ENCODE data around the gene STX1B. TPM values are rescaled to one million over a fixed set of nuclear protein-coding genes. Genes with fewer than 3 reads are reported as not detected.

STX1B gene
- 2.1 and 2.3 TPM in 2 replicates for total RNA-seq (ENCODE audit: low replicate concordance)

DNA sequence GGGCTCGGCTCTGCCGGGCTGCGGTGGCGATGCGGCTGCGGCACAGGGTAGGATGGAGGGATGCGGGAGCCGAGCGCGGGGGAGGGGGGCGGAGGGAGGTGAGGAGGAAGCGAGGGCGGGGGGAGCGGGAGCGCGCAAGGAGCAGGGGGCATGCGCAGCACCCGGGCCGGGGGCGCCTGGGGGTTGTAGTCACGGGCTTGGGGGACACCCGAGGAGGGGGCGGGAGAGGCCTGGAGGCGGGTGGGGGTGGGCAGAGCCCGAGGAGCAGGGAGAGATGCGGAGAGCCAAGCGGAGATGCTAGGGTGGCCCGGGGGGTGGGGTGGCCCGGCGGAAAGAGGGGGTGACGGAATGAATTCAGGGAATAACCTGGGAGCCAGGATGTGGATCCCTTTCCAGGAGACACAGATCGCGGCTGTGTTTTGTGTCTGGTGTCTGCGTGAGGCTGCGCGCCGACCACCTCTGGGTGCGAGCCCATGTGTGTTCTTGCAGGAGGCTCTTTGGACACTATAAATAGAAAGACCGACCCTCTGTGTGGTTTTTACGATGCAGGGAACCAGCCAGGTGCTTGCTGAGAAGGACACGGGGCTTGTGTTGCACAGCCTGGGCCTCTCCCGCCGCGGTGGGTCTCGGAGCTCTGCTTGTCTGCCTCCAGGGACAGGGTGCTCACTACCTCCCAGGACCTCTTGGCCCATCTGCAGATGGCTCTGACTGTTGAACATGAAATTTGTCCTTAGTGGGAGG is at the start of gene STX1B:
STX1B (minus strand) TSS at position 54 of the 741 bp plus-strand sequence. CDS start 242 bp downstream, outside the sequence.
- TF ChIP-seq, protein P1, sequence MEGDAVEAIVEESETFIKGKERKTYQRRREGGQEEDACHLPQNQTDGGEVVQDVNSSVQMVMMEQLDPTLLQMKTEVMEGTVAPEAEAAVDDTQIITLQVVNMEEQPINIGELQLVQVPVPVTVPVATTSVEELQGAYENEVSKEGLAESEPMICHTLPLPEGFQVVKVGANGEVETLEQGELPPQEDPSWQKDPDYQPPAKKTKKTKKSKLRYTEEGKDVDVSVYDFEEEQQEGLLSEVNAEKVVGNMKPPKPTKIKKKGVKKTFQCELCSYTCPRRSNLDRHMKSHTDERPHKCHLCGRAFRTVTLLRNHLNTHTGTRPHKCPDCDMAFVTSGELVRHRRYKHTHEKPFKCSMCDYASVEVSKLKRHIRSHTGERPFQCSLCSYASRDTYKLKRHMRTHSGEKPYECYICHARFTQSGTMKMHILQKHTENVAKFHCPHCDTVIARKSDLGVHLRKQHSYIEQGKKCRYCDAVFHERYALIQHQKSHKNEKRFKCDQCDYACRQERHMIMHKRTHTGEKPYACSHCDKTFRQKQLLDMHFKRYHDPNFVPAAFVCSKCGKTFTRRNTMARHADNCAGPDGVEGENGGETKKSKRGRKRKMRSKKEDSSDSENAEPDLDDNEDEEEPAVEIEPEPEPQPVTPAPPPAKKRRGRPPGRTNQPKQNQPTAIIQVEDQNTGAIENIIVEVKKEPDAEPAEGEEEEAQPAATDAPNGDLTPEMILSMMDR (IDR thresholded peaks at IDR 0.05; ENCODE audit: insufficient read depth, low read length): no peak
- no peak for DNase-seq (ENCODE audit: low read depth)
- H3K4me3 ChIP-seq (ENCODE audit: low read depth, low read length): peak within 1 kb of the TSS; percentile 51

DNA sequence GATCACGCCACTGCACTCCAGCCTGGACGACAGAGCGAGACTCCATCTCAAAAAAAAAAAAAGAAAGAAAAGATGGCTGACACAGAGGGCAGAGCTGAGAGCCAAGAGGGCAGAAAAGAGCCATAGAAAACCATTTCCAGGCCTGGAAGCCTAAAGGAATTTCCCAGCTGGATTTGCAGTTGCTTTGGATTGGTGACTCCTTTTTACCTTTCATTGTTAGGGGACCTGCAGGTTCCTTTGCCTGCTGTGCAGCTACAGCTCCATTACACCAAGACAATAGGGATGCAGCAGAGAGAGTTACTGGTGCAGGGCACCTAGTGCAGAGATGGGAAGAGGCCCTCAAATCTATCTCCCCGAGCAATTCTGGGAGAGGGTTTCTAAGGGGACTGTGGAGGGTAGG is 45.2 kb upstream of the STX1B start:
- H3K4me3 ChIP-seq (ENCODE audit: low read depth, low read length): no peak overlapping the region
- no peak for DNase-seq (ENCODE audit: low read depth)
- TF ChIP-seq, protein P1 (IDR thresholded peaks at IDR 0.05; ENCODE audit: insufficient read depth, low read length): no peak

DNA sequence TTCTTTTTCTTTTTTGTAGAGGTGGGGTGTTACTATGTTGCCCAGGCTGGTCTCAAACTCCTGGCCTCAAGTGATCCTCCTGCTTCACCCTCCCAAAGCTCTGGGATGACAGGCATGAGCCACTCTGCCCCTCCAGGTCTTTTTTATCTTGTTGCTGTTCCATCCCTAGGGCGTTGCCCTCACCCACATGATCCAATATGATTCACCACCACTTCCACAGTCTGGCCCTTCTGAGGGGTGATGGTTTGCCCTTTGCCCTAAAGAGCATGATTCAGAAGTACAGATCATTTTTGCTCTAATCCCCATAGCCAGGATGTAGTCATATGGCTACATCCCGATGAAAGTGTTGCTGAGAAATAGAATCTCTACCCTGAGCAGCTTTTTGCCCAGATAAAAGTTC is 41.7 kb upstream of the STX1B start:
- TF ChIP-seq, protein P1 (IDR thresholded peaks at IDR 0.05; ENCODE audit: insufficient read depth, low read length): no peak
- H3K4me3 ChIP-seq (ENCODE audit: low read depth, low read length): no peak overlapping the region
- peak; percentile 91 for DNase-seq (ENCODE audit: low read depth)

DNA sequence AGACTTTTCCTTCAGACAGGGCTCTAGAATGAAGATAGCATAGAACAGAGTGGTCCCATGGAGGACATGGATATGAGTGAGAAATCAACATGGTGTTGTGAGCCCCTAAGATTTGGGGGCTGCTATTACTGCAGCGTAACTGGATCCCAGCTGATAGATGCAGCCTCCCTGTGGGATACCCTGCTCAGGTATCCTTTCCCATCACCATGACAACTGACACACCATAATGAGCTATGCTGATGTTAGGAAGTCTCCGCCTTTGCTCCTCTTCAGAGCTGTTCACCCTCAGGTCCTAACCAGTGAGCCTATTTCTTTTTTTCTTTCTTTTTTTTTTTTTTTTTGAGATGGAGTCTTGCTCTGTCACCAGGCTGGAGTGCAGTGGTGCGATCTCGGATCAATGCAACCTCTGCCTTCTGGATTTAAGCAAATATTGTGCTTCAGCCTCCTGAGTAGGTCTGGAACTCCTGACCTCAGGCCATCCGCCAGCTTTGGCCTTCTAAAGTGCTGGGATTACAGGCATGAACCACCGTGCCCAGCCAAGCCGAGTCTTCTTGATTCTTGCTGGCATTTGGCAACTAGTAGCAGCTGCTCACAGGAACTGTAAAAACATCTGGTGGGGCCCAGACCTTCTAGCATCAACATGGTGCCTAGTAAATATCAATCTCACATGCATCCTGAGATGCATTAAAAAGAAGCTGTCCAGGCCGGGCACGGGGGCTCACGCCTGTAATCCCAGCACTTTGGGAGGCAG is 40.0 kb upstream of the STX1B start:
- H3K4me3 ChIP-seq (ENCODE audit: low read depth, low read length): no peak overlapping the region
- DNase-seq (ENCODE audit: low read depth): no peak
- TF ChIP-seq, protein P1 (IDR thresholded peaks at IDR 0.05; ENCODE audit: insufficient read depth, low read length): no peak

DNA sequence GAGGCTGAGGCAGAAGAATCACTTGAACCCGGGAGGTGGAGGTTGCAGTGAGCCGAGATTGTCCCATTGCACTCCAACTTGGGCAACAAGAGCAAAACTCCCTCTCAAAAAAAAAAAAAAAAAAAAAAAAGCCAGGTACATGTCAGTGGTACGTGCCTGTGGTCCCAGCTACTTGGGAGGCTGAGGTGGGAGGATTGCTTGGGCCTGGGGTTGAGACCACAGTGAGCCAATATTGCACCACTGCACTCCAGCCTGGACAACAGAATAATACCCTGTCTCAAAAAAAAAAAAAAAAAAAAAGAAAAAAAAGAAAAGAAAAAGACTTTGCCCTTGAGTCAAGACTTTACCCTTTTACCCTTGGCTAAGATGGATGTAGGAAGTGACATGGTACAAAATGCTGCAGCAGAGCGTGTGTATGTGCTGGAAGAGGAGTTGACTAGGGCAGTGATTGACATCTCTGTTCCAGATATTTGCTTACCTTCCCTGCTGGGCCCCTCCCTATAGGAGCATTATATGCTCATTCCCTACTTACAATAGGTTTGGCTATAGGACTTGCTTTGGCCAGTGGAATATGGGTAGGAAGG is 33.6 kb upstream of the STX1B start:
- no peak for DNase-seq (ENCODE audit: low read depth)

DNA sequence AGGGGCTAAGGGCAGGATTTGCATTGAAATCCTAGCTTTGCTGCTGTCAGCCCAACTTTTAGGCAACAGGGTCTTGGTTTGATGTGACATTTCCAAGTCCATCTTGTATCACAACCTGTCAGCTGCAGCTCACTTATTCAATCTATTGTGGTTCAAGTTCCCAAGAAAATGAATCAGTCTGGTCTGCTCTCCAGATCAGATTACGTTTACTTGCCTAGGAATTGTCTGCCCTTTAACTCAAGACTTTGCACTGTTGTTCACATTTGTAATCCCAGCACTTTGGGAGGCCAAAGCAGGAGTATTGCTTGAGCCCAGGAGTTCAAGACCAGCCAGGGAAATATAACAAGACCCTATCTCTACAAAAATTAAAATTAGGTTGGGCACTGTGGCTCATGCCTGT is 32.9 kb upstream of the STX1B start:
- TF ChIP-seq, protein P1 (IDR thresholded peaks at IDR 0.05; ENCODE audit: insufficient read depth, low read length): no peak
- no peak for DNase-seq (ENCODE audit: low read depth)

More for the DNA sequence above, 33.6 kb upstream of the STX1B start:
- no peak overlapping the region for H3K4me3 ChIP-seq (ENCODE audit: low read depth, low read length)
- TF ChIP-seq, protein P1 (IDR thresholded peaks at IDR 0.05; ENCODE audit: insufficient read depth, low read length): no peak

More for the DNA sequence above, 32.9 kb upstream of the STX1B start:
- no peak overlapping the region for H3K4me3 ChIP-seq (ENCODE audit: low read depth, low read length)
